Right lung (tissue), 5 donors: Measurements from ENCODE around the gene YIPF3. TPM values are rescaled to one million over a fixed set of nuclear protein-coding genes. Genes with fewer than 3 reads are reported as not detected.
"Not testable (repeated sequence)": the region's sequence is repeated elsewhere in the genome, so short reads cannot be mapped to it uniquely, and the experiment has no call there.

Experiments
- DNase-seq, 2 donors: peaks; one replicate each; pipeline ENCODE4 v3.0.0-alpha.2; 2013
- polyA plus RNA-seq, 5 donors: library from polyadenylated mRNA; unstranded; fragments of 120-200 nt; gene quantifications; one replicate each; pipeline versions ENCODE4 v1.2.1 to v1.2.3, GENCODE V29; 2013; ENCODE audit warnings: inconsistent platforms in 1 of 5, low replicate concordance in 1 of 5; ENCODE audit not compliant: insufficient read length in 5 of 5, insufficient read depth in 1 of 5

The YIPF3 gene
- polyA plus RNA-seq, 5 donors = 120 to 150 (median 135) TPM

GRCh38 chr6:43467265-43467664 is 49.5 kb downstream of the YIPF3 start:
- not testable (repeated sequence) for DNase-seq

- no peak for DNase-seq
These were observed 50.8 kb downstream of the YIPF3 start for GRCh38 chr6:43465948-43466347.

GRCh38 chr6:43464337-43464736 is 52.4 kb downstream of the YIPF3 start:
- no peak for DNase-seq

- no peak for DNase-seq
These were observed 54.8 kb downstream of the YIPF3 start for GRCh38 chr6:43461936-43462335.

Other genes with a start within 250 kb of the YIPF3 start
- under 1 TPM in 4 of 5 donors, not detected in 1; 0.17 to 0.39 (median 0.24) TPM for gene SLC22A7, start 218.7 kb downstream of the YIPF3 start, polyA plus RNA-seq
- 1 to 10 TPM; 3.1 to 6.2 (median 3.9) TPM for gene CRIP3, start 208.1 kb downstream of the YIPF3 start, polyA plus RNA-seq
- 10 to 100 TPM; 25.8 to 35.4 (median 31.6) TPM for gene ZNF318, start 147.3 kb downstream of the YIPF3 start, polyA plus RNA-seq
- gene ABCC10, start 89.4 kb downstream of the YIPF3 start, polyA plus RNA-seq = 10 to 100 TPM; 19.7 to 29.2 (median 25.5) TPM
- gene DLK2, start 61.4 kb downstream of the YIPF3 start, polyA plus RNA-seq = 1 to 10 TPM; 1.2 to 2.6 (median 1.8) TPM
- 10 to 100 TPM; 32.6 to 45.4 (median 42.9) TPM for gene TJAP1, start 39.4 kb downstream of the YIPF3 start, polyA plus RNA-seq
- gene LRRC73, start 6.6 kb downstream of the YIPF3 start, polyA plus RNA-seq = 1 to 10 TPM in 1 of 5 donors, under 1 TPM in 4; 0.20 to 1.0 (median 0.58) TPM
- 10 to 100 TPM; 33.8 to 37.9 (median 37.0) TPM for gene POLR1C, start 163 bp upstream of the YIPF3 start, polyA plus RNA-seq
- 10 to 100 TPM; 35.9 to 43.0 (median 40.6) TPM for gene XPO5, start 59.1 kb upstream of the YIPF3 start, polyA plus RNA-seq
- gene POLH, start 59.3 kb upstream of the YIPF3 start, polyA plus RNA-seq = 10 to 100 TPM; 16.0 to 29.0 (median 22.4) TPM
- 10 to 100 TPM; 61.2 to 70.9 (median 61.7) TPM for gene GTPBP2, start 112.3 kb upstream of the YIPF3 start, polyA plus RNA-seq
- 10 to 100 TPM; 22.7 to 28.3 (median 25.9) TPM for gene MAD2L1BP, start 118.9 kb upstream of the YIPF3 start, polyA plus RNA-seq
- 1 to 10 TPM; 2.3 to 4.9 (median 3.6) TPM for gene RSPH9, start 128.1 kb upstream of the YIPF3 start, polyA plus RNA-seq
- gene MRPS18A, start 170.9 kb upstream of the YIPF3 start, polyA plus RNA-seq = 10 to 100 TPM; 39.0 to 49.7 (median 42.9) TPM